CMK (cell line): ENCODE measurements around the gene ZKSCAN4.
A peak's percentile ranks its signal among the peaks of the same experiment; 100 is the strongest.

Experiments
- DNase-seq: peaks from one replicate; pipeline ENCODE4 v3.0.0-alpha.2; 2010; ENCODE audit warnings: low read depth

ZKSCAN4 gene

DNA sequence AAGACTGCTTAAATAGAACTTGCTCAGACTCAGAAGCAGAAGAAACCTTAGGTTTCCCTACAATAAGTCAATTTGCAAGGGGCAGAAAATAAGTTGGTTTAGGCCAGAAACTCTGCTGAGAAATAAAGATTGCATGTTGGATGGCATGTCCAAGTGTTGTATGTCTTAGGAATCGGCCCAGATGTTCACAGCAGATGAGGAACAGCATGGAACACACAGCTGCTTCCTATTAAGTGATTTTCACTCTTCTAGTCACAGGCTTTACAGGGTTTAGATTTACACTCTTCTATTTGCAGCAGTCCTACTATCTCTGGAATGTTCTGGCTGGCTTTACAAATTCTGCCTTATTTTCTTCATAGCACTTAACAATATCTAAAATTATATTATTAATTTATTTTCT is 3.2 kb downstream of the ZKSCAN4 start:
- DNase-seq: no peak

DNA sequence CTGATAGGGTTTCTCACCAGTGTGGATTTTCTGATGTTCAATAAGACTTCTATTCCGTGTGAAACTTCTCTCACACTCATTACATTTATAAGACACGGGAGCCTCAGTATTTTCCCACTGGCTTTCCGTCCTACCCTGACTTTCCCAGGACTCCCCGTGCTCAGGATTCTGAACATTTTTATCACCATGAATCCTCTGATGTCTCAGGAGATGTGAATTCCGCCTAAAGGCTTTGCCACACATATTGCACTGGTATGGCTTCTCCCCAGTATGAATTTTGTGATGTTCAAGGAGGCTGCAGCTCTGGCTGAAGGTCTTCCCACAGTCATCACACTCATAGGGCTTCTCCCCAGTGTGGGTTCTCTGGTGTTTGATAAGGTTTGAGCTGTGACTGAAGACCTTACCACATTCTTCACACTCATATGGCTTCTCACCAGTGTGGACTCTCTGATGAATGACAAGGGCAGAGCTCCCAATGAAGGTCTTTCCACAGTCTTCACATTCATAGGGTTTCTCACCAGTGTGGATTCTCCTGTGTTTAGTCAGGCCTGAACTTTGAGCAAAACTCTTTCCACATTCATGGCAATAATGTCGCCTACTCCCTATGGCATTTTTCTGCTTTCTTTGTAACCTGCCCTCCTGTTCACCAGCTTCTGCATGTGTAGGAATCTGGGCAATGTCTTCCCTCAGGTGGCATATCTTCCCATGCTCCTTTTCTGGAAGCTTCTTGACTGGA is 6.7 kb downstream of the ZKSCAN4 start:
- no peak for DNase-seq

DNA sequence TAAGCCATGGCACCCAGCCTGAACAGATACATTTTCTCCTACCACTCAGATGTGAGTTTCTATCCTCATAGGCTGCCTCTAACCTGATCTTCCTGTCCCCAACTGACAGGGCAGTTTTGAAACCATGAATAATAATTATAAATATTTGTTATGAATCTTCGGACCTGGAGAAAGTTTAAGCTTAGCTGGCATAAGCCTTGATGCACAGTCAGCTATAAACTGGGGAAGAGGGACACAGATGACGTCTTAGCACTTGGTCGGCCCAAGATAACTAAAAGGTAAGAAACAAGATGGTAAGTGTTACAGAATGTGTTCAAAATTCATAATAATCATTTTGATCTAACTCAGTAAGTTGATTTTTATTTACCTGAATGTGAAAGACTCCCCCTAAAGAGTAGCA is 8.1 kb downstream of the ZKSCAN4 start:
- no peak for DNase-seq

DNA sequence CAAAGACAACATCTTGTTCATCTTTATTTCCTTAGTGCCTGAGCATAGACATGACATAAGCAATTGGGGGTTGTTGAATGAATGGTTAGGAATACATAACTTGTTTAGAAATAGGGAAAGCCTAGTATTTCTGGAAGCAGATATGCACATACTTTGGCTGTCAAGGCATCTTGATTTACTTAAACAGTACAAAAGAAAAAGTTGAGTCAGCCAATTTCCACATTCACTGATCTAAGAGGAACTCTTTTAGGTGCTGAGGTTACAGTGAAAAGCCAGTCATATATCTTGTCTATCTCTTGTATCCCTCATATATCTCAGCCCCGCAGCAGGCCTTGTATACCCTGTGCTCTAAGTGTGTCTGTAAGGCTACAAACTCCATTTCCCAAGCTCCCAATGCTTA is 11.6 kb downstream of the ZKSCAN4 start:
- DNase-seq: no peak

DNA sequence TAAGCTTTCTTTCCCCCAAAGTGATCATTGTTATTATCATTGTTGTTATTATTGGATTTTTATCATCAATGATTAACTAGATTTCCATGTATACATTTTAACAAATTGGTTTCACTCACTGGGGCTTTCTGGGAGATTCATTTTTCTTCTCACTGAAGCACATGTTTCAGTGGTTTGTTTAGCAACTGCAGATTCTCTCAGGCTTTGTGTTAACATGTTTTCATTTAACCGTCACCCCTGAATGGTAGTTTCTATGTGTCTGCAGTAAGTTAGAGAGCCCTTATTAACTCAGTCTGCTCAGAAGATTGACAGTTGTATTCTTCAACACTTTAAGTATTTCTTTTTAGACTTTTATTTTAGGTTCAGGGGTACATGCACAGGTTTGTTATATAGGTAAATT is 12.4 kb downstream of the ZKSCAN4 start:
- no peak for DNase-seq

DNA sequence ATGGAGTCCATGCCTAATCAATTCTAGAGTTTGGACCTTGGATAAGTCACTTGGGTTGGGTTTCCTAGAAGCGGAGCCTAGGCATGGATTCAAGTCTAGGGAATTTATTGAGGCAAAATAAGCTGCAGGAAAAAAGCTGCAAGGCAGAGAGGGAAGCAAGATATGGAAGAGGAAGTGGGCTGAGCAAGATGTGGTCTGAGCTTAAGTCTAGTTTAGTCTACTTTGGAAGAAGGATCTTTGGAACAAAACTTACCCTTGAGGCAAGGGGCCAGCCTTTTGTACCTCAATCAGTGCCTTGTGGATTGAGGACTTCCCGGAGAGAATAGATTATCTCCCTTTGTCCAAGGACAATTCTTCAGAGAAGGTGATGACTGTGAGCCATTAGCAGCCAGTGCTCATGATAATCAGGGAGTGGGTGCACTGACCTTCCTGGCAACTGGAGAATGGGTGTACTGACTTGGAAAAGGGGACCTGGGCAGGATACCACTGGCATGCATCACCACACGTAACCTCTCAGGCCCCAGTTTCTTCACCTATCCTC is 16.1 kb downstream of the ZKSCAN4 start:
- no peak for DNase-seq

DNA sequence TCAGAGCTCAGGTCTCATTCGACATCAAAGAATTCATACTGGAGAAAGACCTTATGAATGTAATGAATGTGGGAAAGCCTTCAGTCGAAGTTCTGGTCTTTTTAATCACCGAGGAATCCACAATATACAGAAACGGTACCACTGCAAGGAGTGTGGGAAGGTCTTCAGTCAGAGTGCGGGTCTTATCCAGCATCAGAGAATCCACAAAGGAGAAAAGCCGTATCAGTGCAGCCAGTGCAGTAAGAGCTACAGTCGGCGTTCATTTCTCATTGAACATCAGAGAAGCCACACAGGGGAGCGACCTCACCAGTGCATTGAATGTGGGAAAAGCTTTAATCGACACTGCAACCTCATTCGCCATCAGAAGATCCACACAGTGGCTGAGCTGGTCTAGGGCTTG is 19.3 kb downstream of the ZKSCAN4 start:
- DNase-seq: no peak

DNA sequence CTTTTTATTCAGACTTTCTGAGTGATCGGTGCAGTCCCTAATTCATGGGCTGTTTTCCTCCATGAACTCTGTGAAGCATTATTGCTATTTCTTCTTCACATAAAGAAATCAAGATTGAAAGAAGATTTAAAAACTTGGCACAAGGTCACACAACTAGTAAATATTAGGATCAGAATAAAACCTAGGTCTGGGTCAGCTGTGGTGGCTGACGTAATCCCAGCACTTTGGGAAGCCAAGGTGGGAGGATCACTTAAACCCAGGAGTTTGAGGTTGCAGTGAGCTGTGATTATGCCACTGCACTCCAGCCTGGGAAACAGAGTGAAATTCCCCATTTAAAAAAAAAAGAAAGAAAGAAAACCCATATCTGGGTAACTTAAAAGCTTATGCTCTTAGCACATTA is 25.6 kb downstream of the ZKSCAN4 start:
- no peak for DNase-seq

DNA sequence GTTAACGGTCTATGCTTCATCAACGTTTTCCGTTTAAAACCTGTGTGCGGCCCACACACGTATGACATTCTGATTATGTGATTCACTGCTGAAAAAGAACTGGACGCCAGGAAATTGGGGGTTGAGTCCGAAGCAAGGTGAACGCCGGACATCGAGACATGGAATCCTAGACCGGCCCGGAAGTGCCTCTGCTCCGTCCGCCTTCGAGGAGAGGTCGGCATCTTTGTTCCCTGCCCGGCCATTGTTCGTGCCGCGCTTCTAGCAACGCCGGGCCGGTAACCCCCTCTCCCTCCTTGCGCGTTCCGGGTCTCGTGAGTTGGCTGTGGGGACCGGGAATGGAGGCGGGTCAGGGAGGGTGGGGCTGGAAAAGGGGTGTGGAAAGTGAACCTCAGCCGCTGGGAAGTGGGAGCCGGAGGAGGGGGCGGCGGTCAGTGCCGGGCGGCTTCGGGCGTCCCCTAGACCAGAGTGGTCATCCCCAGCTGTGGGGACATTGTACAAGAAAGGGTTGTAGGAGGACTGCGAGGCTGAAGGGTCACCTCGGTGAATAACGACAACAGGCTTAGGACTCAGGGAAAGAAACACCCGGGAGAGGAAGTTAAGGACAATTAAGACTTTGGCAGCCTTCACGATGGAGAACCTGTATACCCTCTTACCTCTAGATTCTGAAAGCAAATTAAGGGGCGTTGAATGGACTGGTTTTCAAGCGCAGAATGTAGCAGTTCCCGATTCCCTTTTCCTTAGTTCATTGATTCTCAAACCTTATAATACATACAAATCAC is 26.8 kb downstream of the ZKSCAN4 start, which contains the start of gene ZSCAN9:
Gene ZSCAN9, plus strand, starts transcription at position 220 of the 779 bp plus-strand sequence. CDS start 1,810 bp downstream, outside the sequence.
- DNase-seq: peak; percentile 76

DNA sequence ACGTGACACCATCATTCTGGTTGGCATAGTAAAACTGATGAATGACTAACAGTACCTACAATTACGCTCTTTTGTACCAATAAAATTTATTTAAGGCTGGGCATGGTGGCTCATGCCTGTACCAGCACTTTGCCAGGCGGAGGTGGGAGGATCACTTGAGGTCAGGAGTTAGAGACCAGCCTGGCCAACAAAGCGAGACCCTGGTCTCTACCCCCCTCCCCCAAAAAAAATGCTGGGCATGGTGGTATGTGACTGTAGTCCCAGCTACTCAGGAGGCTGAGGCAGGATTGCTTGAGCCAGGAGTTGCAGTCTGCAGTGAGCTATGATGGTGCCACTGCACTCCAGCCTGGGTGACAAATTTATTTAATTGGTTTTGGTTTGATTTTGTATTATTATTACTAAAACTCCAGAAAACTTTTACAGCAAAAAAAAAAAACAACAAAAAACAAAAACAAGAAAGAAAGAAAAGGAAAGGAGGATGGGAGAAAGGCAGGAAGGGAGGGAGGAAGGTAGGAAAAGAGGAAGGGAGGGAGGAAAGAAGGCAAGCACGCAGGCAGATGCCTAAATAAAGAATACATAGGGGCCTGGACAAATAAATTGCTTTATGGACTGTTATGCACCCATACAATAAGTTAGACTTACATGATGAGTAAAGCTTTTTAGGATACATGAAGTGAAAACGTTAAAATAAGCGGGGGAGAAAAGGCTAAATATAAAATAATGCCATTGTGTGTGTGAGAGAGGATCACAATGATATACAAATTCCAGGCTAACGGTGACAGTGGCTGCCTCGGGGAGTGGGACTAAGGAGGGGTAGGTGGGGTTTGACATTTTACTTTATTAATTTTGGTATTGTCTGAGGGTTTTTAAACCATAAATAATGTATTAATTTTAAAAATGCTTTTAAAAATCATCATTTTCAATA is 27.7 kb downstream of the ZKSCAN4 start:
- no peak for DNase-seq

DNA sequence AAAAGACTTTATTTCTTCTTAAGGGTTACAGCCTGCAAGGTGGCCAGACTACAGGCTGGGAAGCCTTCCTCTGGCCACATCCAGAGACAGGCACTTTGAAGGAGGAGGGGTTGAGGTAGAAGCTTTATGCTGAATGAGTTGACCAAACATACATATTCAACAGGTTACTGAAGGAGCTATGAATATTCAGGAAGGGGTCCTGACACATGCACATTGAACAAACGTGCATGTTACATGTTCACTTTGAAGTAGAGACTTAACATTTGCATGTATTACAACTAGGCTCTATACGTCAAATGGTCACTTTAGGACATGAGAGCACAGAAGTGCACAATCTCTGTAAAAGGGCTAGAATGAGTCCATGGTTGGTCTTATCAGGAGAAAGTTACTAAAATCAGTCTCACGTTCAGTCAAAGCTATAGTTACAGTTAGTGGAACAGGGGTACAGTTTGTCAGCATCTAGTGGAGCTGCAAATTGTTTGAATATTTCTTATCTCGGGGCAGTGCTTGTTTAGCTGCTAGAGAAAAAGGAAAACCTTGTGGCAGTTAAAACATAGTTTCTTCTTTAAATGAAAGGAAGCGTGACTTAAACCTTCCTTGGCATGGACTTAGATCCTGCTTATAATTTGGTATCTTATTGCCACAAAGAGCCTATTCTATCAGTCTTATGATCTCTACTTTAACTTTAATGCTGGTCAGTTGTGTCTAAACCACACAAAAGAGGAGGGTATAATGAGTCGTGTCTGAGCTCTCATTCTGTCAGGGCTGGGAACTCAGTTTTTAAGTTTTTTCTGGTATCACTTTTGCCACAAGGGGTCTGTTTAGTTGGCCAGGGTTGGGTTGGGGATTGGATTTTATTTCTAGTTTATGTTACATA is 31.6 kb downstream of the ZKSCAN4 start:
- DNase-seq: no peak

DNA sequence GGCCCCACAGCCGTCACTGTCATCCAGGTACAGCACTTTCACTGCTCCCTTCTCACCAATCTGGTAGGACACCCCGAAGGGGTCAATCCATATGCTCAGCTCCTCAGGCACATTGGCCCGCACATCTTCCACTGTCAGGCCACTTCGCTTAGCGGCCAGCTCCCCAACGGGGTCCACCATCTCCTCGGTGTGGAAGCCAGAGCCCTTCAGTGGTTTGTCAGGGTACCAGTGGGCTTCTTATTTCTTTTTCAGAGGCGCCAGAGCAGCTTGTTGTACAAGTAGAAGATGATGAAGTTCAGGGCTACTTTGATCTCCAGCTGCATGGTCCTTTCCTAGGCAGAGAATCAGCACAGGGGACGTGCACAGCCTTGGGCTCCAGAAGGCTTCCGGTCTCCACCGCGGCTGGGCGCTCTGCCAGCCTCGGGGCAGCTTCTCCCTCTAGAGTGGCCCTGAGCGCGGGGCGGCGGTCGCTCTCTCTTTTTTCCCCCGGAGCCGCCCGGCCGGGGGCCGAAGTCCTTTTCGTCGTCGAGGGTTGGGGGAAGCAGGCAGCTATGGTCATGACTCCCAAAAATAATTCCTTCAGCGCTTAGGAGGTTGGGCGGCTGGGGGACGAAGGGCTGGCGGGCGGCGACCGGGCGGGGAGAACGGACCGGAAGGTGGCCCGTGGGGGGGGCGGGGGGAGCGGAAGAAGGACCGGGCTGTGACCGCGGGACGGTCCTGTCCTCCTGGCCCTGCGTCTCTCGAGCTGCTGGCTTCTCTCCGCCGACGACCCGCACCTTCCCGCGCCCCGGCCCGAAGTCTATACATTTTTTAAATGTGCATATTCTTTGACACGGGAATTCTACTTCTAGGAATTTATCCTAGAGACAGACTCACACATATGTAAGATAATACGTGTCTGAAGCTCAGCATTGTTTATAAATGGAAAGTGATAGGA is 33.5 kb downstream of the ZKSCAN4 start:
- peak; percentile 54 for DNase-seq

DNA sequence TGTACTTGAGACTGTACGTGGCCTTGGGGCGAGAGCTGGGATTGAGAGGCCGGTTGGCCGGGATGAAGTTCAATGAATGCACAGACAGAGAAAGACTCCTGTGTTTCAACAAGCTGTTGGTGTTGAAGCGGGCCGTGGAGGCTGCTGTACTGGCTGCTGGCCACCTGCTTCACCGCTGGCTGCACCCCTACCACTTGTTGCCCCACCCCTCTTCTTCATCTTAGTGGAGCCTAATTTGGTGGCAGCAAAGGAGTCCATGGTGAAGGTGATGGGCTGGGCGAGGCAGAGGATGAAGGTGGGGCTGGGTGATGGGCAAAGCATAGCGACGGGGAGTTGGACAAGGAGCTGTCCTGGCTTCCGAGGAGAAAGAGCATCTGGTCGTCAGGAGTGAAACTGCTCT is 34.2 kb downstream of the ZKSCAN4 start:
- no peak for DNase-seq

DNA sequence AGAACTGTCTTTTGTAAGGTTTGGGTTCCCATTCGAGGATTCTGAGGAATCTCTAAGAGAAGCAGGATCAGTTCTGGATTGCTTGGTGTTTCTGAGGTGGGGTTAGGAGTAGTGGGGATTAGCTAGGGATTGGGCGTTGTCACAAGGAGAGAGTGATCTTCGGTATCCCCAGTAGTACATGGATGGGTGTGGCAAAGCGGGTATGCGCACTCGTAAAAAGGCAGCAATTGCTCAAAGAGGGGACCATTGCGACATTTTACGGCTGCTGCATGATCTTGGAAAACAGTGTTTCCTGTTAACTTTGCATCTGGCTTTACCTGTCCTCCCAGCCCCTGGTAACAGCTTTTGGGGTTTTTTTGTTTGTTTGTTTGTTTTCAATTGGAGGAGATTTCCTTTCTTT is 36.6 kb downstream of the ZKSCAN4 start:
- no peak for DNase-seq

DNA sequence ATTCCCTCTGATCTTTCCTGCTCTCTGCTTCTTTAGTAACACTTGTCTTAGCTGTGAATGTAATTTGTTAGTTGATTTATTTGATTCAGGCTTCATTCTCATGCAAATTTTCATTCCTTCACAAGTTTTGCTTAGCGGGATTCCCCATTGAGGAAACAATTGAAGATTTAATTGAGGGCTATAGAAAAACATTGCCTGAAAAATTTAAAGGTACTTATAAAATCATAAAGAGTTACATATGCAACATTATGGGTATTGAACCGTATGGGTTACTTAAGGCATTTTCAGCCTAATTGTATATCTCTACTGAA is 38.9 kb downstream of the ZKSCAN4 start:
- DNase-seq: no peak

DNA sequence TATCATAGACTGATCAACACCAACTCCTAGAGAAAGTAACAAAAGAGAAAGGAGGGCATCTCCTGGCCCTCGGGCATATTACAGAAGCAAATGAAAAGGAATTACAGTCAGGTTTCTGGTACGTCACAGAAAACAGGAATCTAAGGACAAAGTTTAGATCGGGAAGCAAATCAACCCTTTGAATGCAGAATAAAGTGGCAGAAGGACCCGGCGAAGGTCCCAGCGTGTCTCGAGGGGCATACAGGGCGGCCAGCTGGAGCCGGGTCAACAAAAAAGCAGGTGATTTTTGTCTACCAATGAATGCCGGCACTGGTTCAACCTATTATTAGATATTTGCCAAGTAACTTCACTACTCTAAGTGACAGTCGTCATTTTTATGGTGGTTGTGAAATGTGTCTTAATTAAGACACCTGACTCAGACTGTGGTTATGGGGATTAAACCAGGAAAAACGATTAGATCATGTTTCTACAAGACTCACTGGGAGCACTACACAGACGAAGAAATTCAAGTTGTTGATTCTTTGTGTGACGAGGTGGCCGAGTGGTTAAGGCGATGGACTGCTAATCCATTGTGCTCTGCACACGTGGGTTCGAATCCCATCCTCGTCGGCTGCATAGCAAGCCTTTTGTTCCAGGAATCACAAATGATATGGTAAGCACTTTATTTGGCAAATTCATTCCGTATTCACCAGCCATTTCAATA is 39.4 kb downstream of the ZKSCAN4 start:
- no peak for DNase-seq

DNA sequence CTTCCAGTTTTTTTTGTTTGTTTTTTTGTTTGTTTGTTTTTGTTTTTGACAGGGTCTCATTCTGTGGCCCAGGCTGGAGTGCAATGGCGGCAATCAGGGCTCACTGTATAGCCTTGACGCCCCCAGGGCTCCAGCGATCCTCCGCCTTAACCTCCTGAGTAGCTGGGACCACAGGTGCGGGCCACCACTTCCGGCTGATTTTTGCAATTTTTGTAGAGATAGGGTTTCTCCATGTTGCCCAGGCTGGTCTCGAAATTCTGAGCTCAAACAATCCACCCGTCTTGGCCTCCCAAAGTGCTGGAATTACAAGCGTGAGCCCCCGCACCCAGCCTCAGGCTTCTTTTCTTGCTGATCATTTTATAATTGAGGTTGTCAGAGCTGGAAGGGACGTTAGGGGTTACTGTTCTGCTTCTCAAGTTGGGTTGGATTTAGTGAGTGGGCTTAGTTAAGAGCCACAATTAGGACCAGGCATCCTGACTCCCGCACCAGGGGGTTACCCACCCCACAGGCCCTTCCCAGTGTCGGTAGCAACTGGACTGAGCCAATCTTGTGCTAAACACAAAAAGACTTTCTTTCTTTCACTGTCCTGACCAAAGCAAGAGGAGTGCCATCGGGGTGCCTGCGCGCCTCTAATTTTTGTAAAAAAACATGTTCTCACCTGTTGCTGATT is 40.1 kb downstream of the ZKSCAN4 start:
- DNase-seq: no peak

DNA sequence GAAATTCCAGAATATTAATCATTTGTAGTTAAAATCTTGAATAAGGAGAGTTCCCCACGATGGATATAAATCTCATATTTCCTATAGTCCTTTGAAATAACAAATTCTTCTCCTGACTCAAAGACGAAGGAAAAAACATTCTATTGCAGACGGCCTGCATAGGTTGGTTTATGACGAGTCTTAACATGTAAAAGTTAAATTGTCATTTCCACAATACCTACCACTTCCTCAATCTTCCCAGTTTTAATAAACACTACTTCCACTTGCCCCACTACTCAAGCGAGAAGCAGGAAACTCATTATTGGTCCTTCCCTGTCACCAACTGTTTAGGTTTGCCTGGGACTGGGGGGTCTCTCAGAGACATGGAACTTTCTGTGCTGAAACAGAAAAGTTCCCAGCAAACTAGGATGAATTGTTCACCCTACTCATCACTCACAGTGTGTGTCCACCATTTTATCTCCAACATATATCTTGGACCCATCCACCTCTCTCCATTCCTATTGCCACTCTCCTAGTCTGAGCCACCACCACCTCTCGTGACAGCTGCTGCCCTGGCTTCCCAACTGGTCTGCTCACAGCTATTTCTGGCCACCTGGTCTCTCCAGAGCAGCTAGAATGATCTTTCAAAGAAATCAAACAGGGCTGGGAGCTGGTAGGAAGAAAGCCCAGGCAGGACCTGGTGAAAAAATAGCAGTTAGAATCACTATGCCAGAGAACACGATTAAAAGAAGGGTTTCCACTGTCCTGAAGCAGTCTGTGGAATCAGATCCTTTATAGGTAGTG is 42.1 kb downstream of the ZKSCAN4 start:
- no peak for DNase-seq
